CD4-positive, alpha-beta T cell treated with Interleukin-2 at 100 ng/mL for 4 hours (primary cell): ENCODE data around the gene ST14.
"Not testable (repeated sequence)": the region's sequence is repeated elsewhere in the genome, so short reads cannot be mapped to it uniquely, and the experiment has no call there.

ENCODE experiments used
- DNase-seq: peaks from one replicate; pipeline ENCODE4 v3.0.0-alpha.2; 2020; ENCODE audit warnings: low spot score

The ST14 gene

GRCh38 chr11:130209954-130210854 is 50.6 kb downstream of the ST14 start:
- DNase-seq, result no peak

GRCh38 chr11:130211144-130211543 is 51.6 kb downstream of the ST14 start:
- DNase-seq, result no peak

GRCh38 chr11:130211781-130212401 is 52.3 kb downstream of the ST14 start:
- DNase-seq, result no peak

- no peak for DNase-seq
Observed at GRCh38 chr11:130212431-130212961, 52.9 kb downstream of the ST14 start.

- peak; percentile 64 for DNase-seq
Observed at GRCh38 chr11:130213143-130213978, 53.8 kb downstream of the ST14 start.

GRCh38 chr11:130213979-130214281 is 54.3 kb downstream of the ST14 start:
- no peak for DNase-seq

GRCh38 chr11:130214861-130215530 is 55.4 kb downstream of the ST14 start:
- no peak for DNase-seq

- DNase-seq, result no peak
Observed at GRCh38 chr11:130215531-130216220, 56.1 kb downstream of the ST14 start.

- DNase-seq, result no peak
Observed at GRCh38 chr11:130216221-130216550, 56.6 kb downstream of the ST14 start.

GRCh38 chr11:130216591-130217132 is 57.1 kb downstream of the ST14 start:
- DNase-seq, result no peak

- DNase-seq, result no peak
Observed at GRCh38 chr11:130217133-130218031, 57.8 kb downstream of the ST14 start.

- DNase-seq, result no peak
Observed at GRCh38 chr11:130218501-130219070, 59.0 kb downstream of the ST14 start.

GRCh38 chr11:130219148-130219547 is 59.6 kb downstream of the ST14 start:
- DNase-seq, result no peak

- no peak for DNase-seq
Observed at GRCh38 chr11:130220311-130221035, 60.9 kb downstream of the ST14 start.

- peak; percentile 11 for DNase-seq
Observed at GRCh38 chr11:130223291-130223971, 63.8 kb downstream of the ST14 start.

GRCh38 chr11:130227373-130227772 is 67.8 kb downstream of the ST14 start:
- no peak for DNase-seq

GRCh38 chr11:130233486-130233885 is 73.9 kb downstream of the ST14 start:
- not testable (repeated sequence) for DNase-seq

- not testable (repeated sequence) for DNase-seq
Observed at GRCh38 chr11:130233888-130234287, 74.3 kb downstream of the ST14 start.
